Measurements from ENCODE around the gene ZBTB3. TPM values are rescaled to one million over a fixed set of nuclear protein-coding genes. Genes with fewer than 3 reads are reported as not detected.
A peak's percentile ranks its signal among the peaks of the same experiment; 100 is the strongest.

Gene ZBTB3
- total and polyA plus RNA-seq, 3 donors from 2014 or later = 6.7 to 17.4 (median 14.0) TPM

- intact Hi-C loops (cut with DNase I; ENCODE audit: low total_unique reads) = no loop called here
- no peaks in the 10 kb centered on the region for H3K36me3 ChIP-seq (ENCODE audit: low read depth, missing control alignments)
These were observed 34.5 kb downstream of the ZBTB3 start for GRCh38 chr11:62719302-62719978.

GRCh38 chr11:62716816-62717215, 37.1 kb downstream of the ZBTB3 start:
- H3K4me3 ChIP-seq = no peak overlapping the region
- no peaks in the 10 kb centered on the region for H3K27me3 ChIP-seq
- intact Hi-C loops (cut with DNase I; ENCODE audit: low total_unique reads) = no loop called here
- peak overlapping the region in 1 of 2 donors; percentile 8 for H3K27ac ChIP-seq
- H3K9me3 ChIP-seq = no peaks in the 10 kb centered on the region
- H3K36me3 ChIP-seq (ENCODE audit: low read depth, missing control alignments) = no peaks in the 10 kb centered on the region
- H3K4me1 ChIP-seq = no peaks in the 10 kb centered on the region
- TF ChIP-seq POLR2A (IDR thresholded peaks at IDR 0.05) (no peak), CTCF (IDR thresholded peaks at IDR 0.05) (no peak)
- DNase-seq = no peak
- WGBS, 2 donors = 75 to 83% methylated on average over 11 of the region's 11 CpGs

More at GRCh38 chr11:62719302-62719978, 34.5 kb downstream of the ZBTB3 start:
- Histone ChIP-seq H3K4me1 (no peaks in the 10 kb centered on the region), H3K4me3 (no peak overlapping the region), H3K9me3 (no peaks in the 10 kb centered on the region), H3K27me3 (no peaks in the 10 kb centered on the region), H3K27ac (no peak overlapping the region)
- TF ChIP-seq CTCF (IDR thresholded peaks at IDR 0.05) (no peak), POLR2A (IDR thresholded peaks at IDR 0.05) (no peak)
- WGBS, 2 donors = 87 to 88% methylated on average over 2 of the region's 2 CpGs
- no peak for DNase-seq

DNA sequence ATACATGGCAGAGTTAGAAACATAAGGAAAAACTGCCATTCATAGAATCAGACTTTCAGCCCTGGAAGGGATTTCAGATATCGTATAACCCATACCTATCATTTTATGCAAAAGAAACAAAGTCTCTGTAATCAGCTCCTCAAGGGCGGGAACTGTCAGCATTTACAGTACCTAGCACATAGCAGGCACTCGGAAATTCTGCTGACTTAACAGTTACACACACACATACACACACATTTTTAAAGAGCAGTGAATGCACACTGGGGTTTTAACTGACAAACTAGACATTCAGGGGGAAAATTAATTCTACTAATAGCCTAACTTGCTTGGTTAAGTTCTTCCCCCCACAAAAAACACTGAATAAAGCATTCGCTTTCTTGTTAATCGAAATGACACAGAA, 37.8 kb downstream of the ZBTB3 start:
- DNase-seq = no peak
- WGBS, 2 donors = 66 to 79% methylated on average over 5 of the region's 5 CpGs
- no peaks in the 10 kb centered on the region for H3K9me3 ChIP-seq
- intact Hi-C loops (cut with DNase I; ENCODE audit: low total_unique reads) = no loop called here
- TF ChIP-seq POLR2A (IDR thresholded peaks at IDR 0.05) (no peak), CTCF (IDR thresholded peaks at IDR 0.05) (no peak)
- H3K4me1 ChIP-seq = no peaks in the 10 kb centered on the region
- H3K27ac ChIP-seq = peak overlapping the region in 1 of 2 donors; percentile 8
- no peak overlapping the region for H3K4me3 ChIP-seq
- no peaks in the 10 kb centered on the region for H3K36me3 ChIP-seq (ENCODE audit: low read depth, missing control alignments)
- H3K27me3 ChIP-seq = no peaks in the 10 kb centered on the region

GRCh38 chr11:62715150-62716130, 38.5 kb downstream of the ZBTB3 start:
- Histone ChIP-seq H3K4me3 (no peak overlapping the region), H3K27ac (no peak overlapping the region), H3K9me3 (no peaks in the 10 kb centered on the region), H3K27me3 (no peaks in the 10 kb centered on the region), H3K4me1 (peaks cover 2% of the 10 kb centered on the region), H3K36me3 (ENCODE audit: low read depth, missing control alignments) (no peaks in the 10 kb centered on the region)
- no peak for DNase-seq
- TF ChIP-seq POLR2A (IDR thresholded peaks at IDR 0.05) = no peak
- no peak for TF ChIP-seq CTCF (IDR thresholded peaks at IDR 0.05)
- 92% methylated on average over 24 of the region's 24 CpGs for WGBS, 2 donors
- intact Hi-C loops (cut with DNase I; ENCODE audit: low total_unique reads) = no loop called here

Data from testis (tissue), 3 donors.